RWPE2 (cell line): ENCODE data around the gene OGFR.

Source experiments
- ATAC-seq: fragments of 200-7000 bp; cut with Tn5 transposase; 3 replicates; pipeline ENCODE4 v1.9.1; 2021; ENCODE audit warnings: low read depth
- DNase-seq: peaks from one replicate; pipeline ENCODE4 v3.0.0-alpha.2; 2020; ENCODE audit warnings: low spot score
- H3K27ac ChIP-seq: fragments of 450-650 bp; 2 replicates; pipeline ENCODE4 v1.5.1; 2017; ENCODE audit warnings: mild to moderate bottlenecking; ENCODE audit not compliant: poor library complexity, severe bottlenecking
- H3K27me3 ChIP-seq: fragments of 250-450 bp; sonication (Bioruptor Pico); 2 replicates; pipeline ENCODE4 v1.5.1; 2021; ENCODE audit warnings: mild to moderate bottlenecking, moderate library complexity; ENCODE audit not compliant: insufficient read depth, poor library complexity, severe bottlenecking
- H3K36me3 ChIP-seq: fragments of 250-450 bp; sonication (Bioruptor Pico); 2 replicates; pipeline ENCODE4 v1.5.1; 2020; ENCODE audit warnings: low read depth, mild to moderate bottlenecking, moderate library complexity
- H3K4me1 ChIP-seq: fragments of 250-450 bp; sonication (Bioruptor Pico); 2 replicates; pipeline ENCODE4 v1.5.1; 2021; ENCODE audit warnings: mild to moderate bottlenecking, moderate library complexity; ENCODE audit not compliant: insufficient read depth, poor library complexity, severe bottlenecking
- H3K4me3 ChIP-seq: fragments of 250-450 bp; sonication (Bioruptor Pico); 2 replicates; pipeline ENCODE4 v1.5.1; 2021; ENCODE audit warnings: mild to moderate bottlenecking, moderate library complexity; ENCODE audit not compliant: severe bottlenecking
- H3K9me3 ChIP-seq: fragments of 250-450 bp; sonication (Bioruptor Pico); 2 replicates; pipeline ENCODE4 v1.5.1; 2021; ENCODE audit warnings: mild to moderate bottlenecking, moderate library complexity; ENCODE audit not compliant: severe bottlenecking
- TF ChIP-seq, protein P1 (sequence below): fragments of 450-650 bp; IDR thresholded peaks from one replicate; pipeline ENCODE4 v1.5.1; 2017; ENCODE audit warnings: mild to moderate bottlenecking, moderate library complexity; ENCODE audit not compliant: poor library complexity, severe bottlenecking

Gene OGFR

DNA sequence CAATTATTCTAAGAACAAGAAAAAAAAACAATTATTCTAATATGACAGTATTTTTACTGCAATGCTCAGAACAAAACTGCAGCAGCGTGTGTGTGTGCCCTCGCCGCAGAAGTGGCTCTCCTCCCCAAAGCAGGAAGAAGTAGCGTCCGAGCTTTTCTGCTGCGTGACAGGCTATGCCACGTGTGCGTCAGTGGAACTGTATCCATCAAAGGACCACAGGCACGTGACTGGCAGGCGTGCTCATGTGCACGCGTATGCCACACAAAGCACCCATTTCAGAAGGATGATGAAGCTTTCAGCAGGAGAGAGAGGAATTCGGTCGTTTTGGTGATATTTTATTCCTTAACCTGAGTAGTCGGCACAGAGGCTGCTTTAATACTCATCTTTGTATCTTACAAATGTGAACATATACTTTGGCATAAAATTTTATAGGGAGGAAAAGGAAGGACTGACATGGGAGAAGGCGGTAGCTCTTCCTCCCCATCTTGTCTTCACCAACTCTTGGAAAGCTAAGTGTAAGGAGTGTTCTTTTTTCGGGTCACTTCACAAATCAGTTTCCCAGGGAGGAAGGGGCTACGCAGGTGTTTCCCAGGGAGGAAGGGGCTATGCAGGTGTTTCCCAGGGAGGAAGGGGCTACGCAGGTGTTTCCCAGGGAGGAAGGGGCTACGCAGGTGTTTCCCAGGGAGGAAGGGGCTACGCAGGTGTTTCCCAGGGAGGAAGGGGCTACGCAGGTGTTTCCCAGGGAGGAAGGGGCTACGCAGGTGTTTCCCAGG, 53.6 kb downstream of the OGFR start:
- H3K9me3 ChIP-seq, result no peaks in the 10 kb centered on the region
- H3K4me3 ChIP-seq, result no peak overlapping the region
- peak overlapping the region; percentile 19 for H3K27ac ChIP-seq
- H3K4me1 ChIP-seq, result peaks cover 18% of the 10 kb centered on the region
- TF ChIP-seq, protein P1, sequence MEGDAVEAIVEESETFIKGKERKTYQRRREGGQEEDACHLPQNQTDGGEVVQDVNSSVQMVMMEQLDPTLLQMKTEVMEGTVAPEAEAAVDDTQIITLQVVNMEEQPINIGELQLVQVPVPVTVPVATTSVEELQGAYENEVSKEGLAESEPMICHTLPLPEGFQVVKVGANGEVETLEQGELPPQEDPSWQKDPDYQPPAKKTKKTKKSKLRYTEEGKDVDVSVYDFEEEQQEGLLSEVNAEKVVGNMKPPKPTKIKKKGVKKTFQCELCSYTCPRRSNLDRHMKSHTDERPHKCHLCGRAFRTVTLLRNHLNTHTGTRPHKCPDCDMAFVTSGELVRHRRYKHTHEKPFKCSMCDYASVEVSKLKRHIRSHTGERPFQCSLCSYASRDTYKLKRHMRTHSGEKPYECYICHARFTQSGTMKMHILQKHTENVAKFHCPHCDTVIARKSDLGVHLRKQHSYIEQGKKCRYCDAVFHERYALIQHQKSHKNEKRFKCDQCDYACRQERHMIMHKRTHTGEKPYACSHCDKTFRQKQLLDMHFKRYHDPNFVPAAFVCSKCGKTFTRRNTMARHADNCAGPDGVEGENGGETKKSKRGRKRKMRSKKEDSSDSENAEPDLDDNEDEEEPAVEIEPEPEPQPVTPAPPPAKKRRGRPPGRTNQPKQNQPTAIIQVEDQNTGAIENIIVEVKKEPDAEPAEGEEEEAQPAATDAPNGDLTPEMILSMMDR, result no peak
- peak; percentile 72 for DNase-seq
- ATAC-seq, result no peak
- H3K27me3 ChIP-seq, result no peaks in the 10 kb centered on the region
- H3K36me3 ChIP-seq, result peaks cover 47% of the 10 kb centered on the region

GRCh38 chr20:62859721-62860120, 55.1 kb downstream of the OGFR start:
- H3K27ac ChIP-seq, result no peak overlapping the region
- peak; percentile 58 for DNase-seq

DNA sequence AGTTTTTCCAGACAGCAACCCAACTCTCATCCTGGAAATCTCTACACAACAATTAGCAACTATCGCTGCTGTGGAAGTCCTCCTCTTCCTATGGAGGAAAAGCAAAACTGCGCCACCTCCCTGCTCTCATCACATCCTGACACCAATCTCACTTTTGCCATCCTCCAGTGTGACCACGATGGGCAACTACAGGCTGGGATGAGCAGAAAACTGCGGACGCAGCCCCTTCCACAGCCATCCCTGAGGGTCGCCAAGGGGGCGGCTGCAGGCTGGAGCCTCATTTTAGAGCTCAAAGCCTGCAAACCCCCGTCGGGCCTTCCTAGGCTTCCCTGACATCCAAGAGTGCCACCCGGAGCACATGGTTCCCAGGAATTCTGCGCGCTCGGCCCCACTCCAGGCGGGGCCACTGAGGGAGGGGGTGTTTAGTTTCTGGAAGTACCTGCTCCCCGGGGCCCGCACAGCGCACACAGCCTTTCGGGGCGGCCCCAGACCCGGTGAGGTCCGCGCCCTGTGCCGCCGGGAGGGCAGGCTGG, 55.8 kb downstream of the OGFR start:
- Histone ChIP-seq H3K9me3 (no peaks in the 10 kb centered on the region), H3K27ac (peak overlapping the region; percentile 32), H3K36me3 (peaks cover 25% of the 10 kb centered on the region), H3K4me1 (peaks cover 18% of the 10 kb centered on the region), H3K27me3 (no peaks in the 10 kb centered on the region), H3K4me3 (peak overlapping the region; percentile 97)
- TF ChIP-seq, protein P1, result peak; percentile 50
- peak; percentile 15 for ATAC-seq
- peak; percentile 83 for DNase-seq

More at GRCh38 chr20:62859721-62860120, 55.1 kb downstream of the OGFR start:
- peaks cover 32% of the 10 kb centered on the region for H3K36me3 ChIP-seq
- TF ChIP-seq, protein P1, result no peak
- H3K9me3 ChIP-seq, result no peaks in the 10 kb centered on the region
- no peaks in the 10 kb centered on the region for H3K27me3 ChIP-seq
- peaks cover 18% of the 10 kb centered on the region for H3K4me1 ChIP-seq
- H3K4me3 ChIP-seq, result no peak overlapping the region
- no peak for ATAC-seq

- Histone ChIP-seq H3K27me3 (no peaks in the 10 kb centered on the region), H3K36me3 (peaks cover 18% of the 10 kb centered on the region), H3K9me3 (no peaks in the 10 kb centered on the region), H3K4me3 (peak overlapping the region; percentile 97), H3K4me1 (peaks cover 18% of the 10 kb centered on the region), H3K27ac (peak overlapping the region; percentile 32)
- peak; percentile 3; the same call in 2 of the 3 replicates for ATAC-seq
- TF ChIP-seq, protein P1, result no peak
- DNase-seq, result peak; percentile 78
Observed at GRCh38 chr20:62860924-62861691, 56.5 kb downstream of the OGFR start.
